ENCODE results near the gene ZC3H14. TPM values are rescaled to one million over a fixed set of nuclear protein-coding genes. Genes with fewer than 3 reads are reported as not detected.

ZC3H14 gene
- total RNA-seq, 2 donors from 2014 or later, result 38.6 to 48.5 TPM

GRCh38 chr14:88668448-88669116 is 105.7 kb downstream of the ZC3H14 start:
- TF ChIP-seq POLR2A (IDR thresholded peaks at IDR 0.05) (no peak), CTCF (IDR thresholded peaks at IDR 0.05) (no peak)
- Histone ChIP-seq H3K27me3 (no peaks in the 10 kb centered on the region), H3K36me3 (replicated peaks in 1 of 2; ENCODE audit: insufficient read depth in 1 of 2, low read depth in 2 of 2) (no peaks in the 10 kb centered on the region), H3K4me1 (no peaks in the 10 kb centered on the region), H3K9me3 (no peaks in the 10 kb centered on the region), H3K4me3 (no peak overlapping the region), H3K27ac (no peak overlapping the region)
- ATAC-seq, result no peak
- DNase-seq, result no peak
- 83 to 87% methylated on average over 3 of the region's 3 CpGs for WGBS, 2 donors
- intact Hi-C loops (cut with DNase I), result loop anchor here (5.0 kb wide), 1 partner anchor 199 kb away; no protein-coding TSS in a partner anchor

GRCh38 chr14:88669346-88669745 is 106.5 kb downstream of the ZC3H14 start:
- Histone ChIP-seq H3K27me3 (no peaks in the 10 kb centered on the region), H3K4me1 (no peaks in the 10 kb centered on the region), H3K36me3 (replicated peaks in 1 of 2; ENCODE audit: insufficient read depth in 1 of 2, low read depth in 2 of 2) (no peaks in the 10 kb centered on the region), H3K9me3 (no peaks in the 10 kb centered on the region), H3K4me3 (no peak overlapping the region), H3K27ac (no peak overlapping the region)
- WGBS, 2 donors, result 71 to 80% methylated on average over 4 of the region's 4 CpGs
- intact Hi-C loops (cut with DNase I), result loop anchor here (5.0 kb wide), 1 partner anchor 198 kb away; no protein-coding TSS in a partner anchor
- TF ChIP-seq POLR2A (IDR thresholded peaks at IDR 0.05) (no peak), CTCF (IDR thresholded peaks at IDR 0.05) (no peak)
- no peak for DNase-seq
- ATAC-seq, result no peak

Small RNAs within 50 kb of the gene (small RNA-seq; reads per million reads assigned to genes)
- not detected for gene RNU4-22P

Other genes starting within 250 kb of the ZC3H14 start
- 1 to 10 TPM; 1.6 to 3.3 TPM for gene KCNK10, start 239.8 kb upstream of the ZC3H14 start, total RNA-seq
- gene SPATA7, start 177.4 kb upstream of the ZC3H14 start, total RNA-seq, result 10 to 100 TPM in 1 of 2 donors, 1 to 10 TPM in 1; 8.9 to 14.3 TPM
- 10 to 100 TPM; 10.5 to 10.9 TPM for gene PTPN21, start 8.0 kb upstream of the ZC3H14 start, total RNA-seq
- 1 to 10 TPM; 2.9 to 3.3 TPM for gene EML5, start 229.9 kb downstream of the ZC3H14 start, total RNA-seq

Data from body of pancreas (tissue), 4 donors.